HepG2 (cell line): Measurements from ENCODE around the gene LTV1. TPM values are rescaled to one million over a fixed set of nuclear protein-coding genes. Genes with fewer than 3 reads are reported as not detected.

ENCODE experiments used
- ATAC-seq: fragments of 200-7000 bp; cut with Tn5 transposase; 3 replicates; pipeline ENCODE4 v1.9.1; 2020; ENCODE audit warnings: mild to moderate bottlenecking, moderate library complexity
- BruUV-seq: library from RNA; stranded (reverse); fragments of 400-500 nt; replicated peaks from 2 replicates; lab custom pipeline; 2021; lab: Mats Ljungman, UMichigan
- CTCF ChIA-PET: fragments of 300-600 bp; formaldehyde crosslinking; extraction: SDS; loops from one replicate; lab custom pipeline; 2021; ENCODE audit warnings: low total read pairs, inconsistent platforms, low intra/inter-chr PET ratio; lab: Yijun Ruan, JAX
- POLR2A ChIA-PET: fragments of 350-600 bp; sonication (Branson Sonifier 250); formaldehyde crosslinking; loops from one replicate; lab custom pipeline; 2020; ENCODE audit warnings: antibody characterized with exemption, inconsistent platforms; lab: Yijun Ruan, JAX
- DNase-seq: peaks from one replicate; pipeline ENCODE4 v3.0.0-alpha.2; 2015; ENCODE audit warnings: low spot score
- FAIRE-seq: peaks from 3 replicates; lab custom pipeline; 2011; peaks lifted over from hg19 to GRCh38; lab: Jason Lieb, UNC
- H2AFZ ChIP-seq: one replicate; pipeline ENCODE4 v1.6.1; 2011; ENCODE audit warnings: low read length, inconsistent platforms
- H3K27ac ChIP-seq: fragments of 300-600 bp; 3 replicates; pipeline ENCODE4 v1.8.0; 2011; ENCODE audit warnings: mixed run types, mild to moderate bottlenecking, mixed read lengths, low read length, inconsistent platforms; ENCODE audit not compliant: insufficient read depth; ENCODE audit errors: extremely low read length
- H3K27me3 ChIP-seq, 2 experiments: fragments of 200-600 bp in 1 of 2; 2 replicates in 1 of 2; 3 replicates in 1 of 2; pipeline versions ENCODE4 v1.6.0 to v1.8.0; 2011; ENCODE audit warnings: low read length in 2 of 2, mild to moderate bottlenecking in 2 of 2, moderate library complexity in 2 of 2, inconsistent platforms in 1 of 2; ENCODE audit not compliant: insufficient read depth in 2 of 2, control insufficient read depth in 1 of 2
- H3K36me3 ChIP-seq, 2 experiments: fragments of 200-600 bp in 1 of 2; replicated peaks in 1 of 2; 2 replicates in 1 of 2; 3 replicates in 1 of 2; pipeline versions ENCODE4 v1.5.1 to v1.8.0; 2011; ENCODE audit warnings: low read length in 2 of 2, inconsistent platforms in 1 of 2; ENCODE audit not compliant: insufficient read depth in 2 of 2, control insufficient read depth in 1 of 2
- H3K4me1 ChIP-seq: 2 replicates; pipeline ENCODE4 v1.5.1; 2012; ENCODE audit warnings: low read length, inconsistent platforms; ENCODE audit not compliant: insufficient read depth
- H3K4me2 ChIP-seq: 2 replicates; pipeline ENCODE4 v1.6.0; 2011; ENCODE audit warnings: low read depth, low read length, inconsistent platforms
- H3K4me3 ChIP-seq, 3 experiments: fragments of 200-600 bp in 1 of 3; sonication (generic), shearing (Covaris generic) in 1 of 3; replicated peaks in 1 of 3; 2 replicates each; pipeline ENCODE4 v1.5.1; 2011 to 2016; ENCODE audit warnings: low read length in 3 of 3, inconsistent platforms in 2 of 3, low read depth in 2 of 3, mild to moderate bottlenecking in 2 of 3, control low read depth in 1 of 3, mixed read lengths in 1 of 3; ENCODE audit not compliant: insufficient read depth in 1 of 3
- H3K79me2 ChIP-seq: one replicate; pipeline ENCODE4 v1.6.1; 2011; ENCODE audit warnings: low read length, inconsistent platforms; ENCODE audit not compliant: insufficient read depth
- H3K9ac ChIP-seq: 2 replicates; pipeline ENCODE4 v1.6.0; 2011; ENCODE audit warnings: mild to moderate bottlenecking, low read depth, low read length, inconsistent platforms; ENCODE audit not compliant: insufficient read depth
- H3K9me3 ChIP-seq: 2 replicates; pipeline ENCODE4 v1.5.1; 2012; ENCODE audit warnings: mild to moderate bottlenecking, low read length
- H4K20me1 ChIP-seq: 2 replicates; pipeline ENCODE4 v1.6.0; 2011; ENCODE audit warnings: inconsistent platforms, mild to moderate bottlenecking, low read length, moderate library complexity; ENCODE audit not compliant: insufficient read depth
- NCOR1 ChIP-seq: fragments of 200-600 bp; sonication (generic); IDR thresholded peaks from 2 replicates; pipeline ENCODE4 v1.7.0; 2017; ENCODE audit warnings: antibody characterized with exemption, low read length, borderline replicate concordance
- PPARG ChIP-seq: conservative IDR thresholded peaks from 2 replicates; pipeline ENCODE4 v1.6.1; 2016; ENCODE audit warnings: missing biosample characterization, missing genetic modification reagents
- RXRB ChIP-seq: IDR thresholded peaks from 2 replicates; pipeline ENCODE4 v1.6.1; 2016; ENCODE audit warnings: borderline replicate concordance, missing genetic modification reagents, missing compliant biosample characterization
- ZNF670 ChIP-seq: sonication (generic); formaldehyde crosslinking; IDR thresholded peaks from 2 replicates; pipeline ENCODE4 v1.8.0; 2022; ENCODE audit warnings: mild to moderate bottlenecking, missing genetic modification reagents, borderline replicate concordance
- ZNF776 ChIP-seq: sonication (generic); formaldehyde crosslinking; IDR thresholded peaks from 2 replicates; pipeline ENCODE4 v1.4.0; 2020; ENCODE audit warnings: mild to moderate bottlenecking, missing genetic modification reagents
- WGBS: methylation state at CpG from one replicate; pipeline ENCODE4 v1.1.6; 2017; ENCODE audit warnings: low lambda C conversion rate; 5-methylcytosine and 5-hydroxymethylcytosine counted together
- in situ Hi-C: cut with HindIII; loops from 2 replicates; pipeline ENCODE4 v1.10.0; 2017; ENCODE audit warnings: low pct_unique_long_range_greater_than_20kb; ENCODE audit not compliant: extremely low pct_ligation_motif_present
- intact Hi-C: fragments of 100-400 bp; cut with micrococcal nuclease; formaldehyde crosslinking; loops from one replicate; pipeline ENCODE4 v1.10.0; 2022; ENCODE audit not compliant: unreplicated experiment
- polyA plus RNA-seq, 8 experiments: library from polyadenylated mRNA; depleted of rRNA in 3 of 8; stranded (reverse) in 7 of 8; unstranded in 1 of 8; fragments of >200 nt; fragmentation: Illumina TruSeq in 4 of 8; extraction: Trizol in 4 of 8; gene quantifications; 2 replicates each; pipeline versions ENCODE4 v1.2.1 to v1.2.3, GENCODE V29; 2011 to 2016; ENCODE audit warnings: low read depth in 4 of 8, missing spikeins in 1 of 8, mixed read lengths in 1 of 8; ENCODE audit not compliant: insufficient read depth in 1 of 8
- total RNA-seq, 5 experiments: library from RNA; depleted of rRNA; stranded (reverse); fragments of >200 nt; fragmentation: Illumina TruSeq; extraction: Trizol; gene quantifications; 2 replicates each; pipeline ENCODE4 v1.2.3, GENCODE V29; 2016; ENCODE audit warnings: low read depth in 1 of 5
- TF ChIP-seq, protein P1 (sequence below), 2 experiments: IDR thresholded peaks; 2 replicates each; pipeline ENCODE4 v1.6.1; 2011 to 2012; ENCODE audit warnings: low read length in 2 of 2, borderline replicate concordance in 1 of 2, low read depth in 1 of 2, mild to moderate bottlenecking in 1 of 2, moderate library complexity in 1 of 2

Gene LTV1
- total and polyA plus RNA-seq, 2 of the 13 experiments (the other 11 are each of a cell fraction or from before 2014, with no cell fraction given), result 21.1 to 85.8 TPM

GRCh38 chr6:143838395-143838794, 4.7 kb upstream of the LTV1 start (continued):
- TF ChIP-seq NCOR1 (peak; percentile 83), ZNF670 (CRISPR knock-in tag) (0 out of 2 replicates have a peak, but pooled peaks have one; percentile 4), PPARG (CRISPR knock-in tag) (peak; percentile 68; the same call in 1 of the 2 replicates), RXRB (peak; percentile 32; the same call in 1 of the 2 replicates)

- DNase-seq (no peak), ATAC-seq (no peak), FAIRE-seq (no peak)
- 57% methylated on average over 4 of the region's 4 CpGs for WGBS
- no peak overlapping the region for H3K27ac ChIP-seq
- in situ Hi-C loops, result no loop called here
- intact Hi-C loops, result no loop called here
- peak overlapping the region; percentile 51 for H2AFZ ChIP-seq
- peaks cover 10% of the 10 kb centered on the region for H3K79me2 ChIP-seq
- peaks cover 22% of the 10 kb centered on the region for H3K4me1 ChIP-seq
- H3K4me2 ChIP-seq, result no peak overlapping the region
- no peak overlapping the region for H3K4me3 ChIP-seq
- H3K9me3 ChIP-seq, result no peaks in the 10 kb centered on the region
- no peak overlapping the region for H3K9ac ChIP-seq
- H3K36me3 ChIP-seq, result no peaks in the 10 kb centered on the region
- no peaks in the 10 kb centered on the region; a peak in 1 of 5 replicates for H3K27me3 ChIP-seq
- BruUV-seq, result no TSS peak
- ChIA-PET CTCF (no interaction called here), POLR2A (no interaction called here)
- TF ChIP-seq, protein P1, sequence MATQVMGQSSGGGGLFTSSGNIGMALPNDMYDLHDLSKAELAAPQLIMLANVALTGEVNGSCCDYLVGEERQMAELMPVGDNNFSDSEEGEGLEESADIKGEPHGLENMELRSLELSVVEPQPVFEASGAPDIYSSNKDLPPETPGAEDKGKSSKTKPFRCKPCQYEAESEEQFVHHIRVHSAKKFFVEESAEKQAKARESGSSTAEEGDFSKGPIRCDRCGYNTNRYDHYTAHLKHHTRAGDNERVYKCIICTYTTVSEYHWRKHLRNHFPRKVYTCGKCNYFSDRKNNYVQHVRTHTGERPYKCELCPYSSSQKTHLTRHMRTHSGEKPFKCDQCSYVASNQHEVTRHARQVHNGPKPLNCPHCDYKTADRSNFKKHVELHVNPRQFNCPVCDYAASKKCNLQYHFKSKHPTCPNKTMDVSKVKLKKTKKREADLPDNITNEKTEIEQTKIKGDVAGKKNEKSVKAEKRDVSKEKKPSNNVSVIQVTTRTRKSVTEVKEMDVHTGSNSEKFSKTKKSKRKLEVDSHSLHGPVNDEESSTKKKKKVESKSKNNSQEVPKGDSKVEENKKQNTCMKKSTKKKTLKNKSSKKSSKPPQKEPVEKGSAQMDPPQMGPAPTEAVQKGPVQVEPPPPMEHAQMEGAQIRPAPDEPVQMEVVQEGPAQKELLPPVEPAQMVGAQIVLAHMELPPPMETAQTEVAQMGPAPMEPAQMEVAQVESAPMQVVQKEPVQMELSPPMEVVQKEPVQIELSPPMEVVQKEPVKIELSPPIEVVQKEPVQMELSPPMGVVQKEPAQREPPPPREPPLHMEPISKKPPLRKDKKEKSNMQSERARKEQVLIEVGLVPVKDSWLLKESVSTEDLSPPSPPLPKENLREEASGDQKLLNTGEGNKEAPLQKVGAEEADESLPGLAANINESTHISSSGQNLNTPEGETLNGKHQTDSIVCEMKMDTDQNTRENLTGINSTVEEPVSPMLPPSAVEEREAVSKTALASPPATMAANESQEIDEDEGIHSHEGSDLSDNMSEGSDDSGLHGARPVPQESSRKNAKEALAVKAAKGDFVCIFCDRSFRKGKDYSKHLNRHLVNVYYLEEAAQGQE (IDR thresholded peaks at IDR 0.05; ENCODE audit: borderline replicate concordance in 1 of 2, low read depth in 1 of 2, low read length in 2 of 2), result 0 out of 4 replicates have a peak, but pooled peaks of 1 of the 2 experiments have one; percentile 2
- no peak for TF ChIP-seq ZNF776 (CRISPR knock-in tag)
- H4K20me1 ChIP-seq, result no peaks in the 10 kb centered on the region
These were observed 3.9 kb upstream of the LTV1 start for GRCh38 chr6:143839196-143839595.
